Tibial nerve (tissue), 4 donors: ENCODE results near the gene CCDC150. TPM values are rescaled to one million over a fixed set of nuclear protein-coding genes. Genes with fewer than 3 reads are reported as not detected.

ENCODE experiments used
- DNase-seq, 2 donors: peaks; one replicate each; pipeline ENCODE4 v3.0.0-alpha.2; 2019; ENCODE audit warnings: low spot score in 2 of 2
- H3K27ac ChIP-seq, 4 donors: fragments of 200-600 bp; sonication (generic) in 3 of 4; one replicate each; pipeline ENCODE4 v1.5.1; 2017 to 2019; ENCODE audit warnings: mild to moderate bottlenecking in 1 of 4
- H3K27me3 ChIP-seq, 2 donors: fragments of 200-600 bp; sonication (generic) in 1 of 2; one replicate each; pipeline versions ENCODE4 v1.5.1 to v1.6.0; 2017 to 2019
- H3K36me3 ChIP-seq, 3 donors: fragments of 200-600 bp; sonication (generic); one replicate each; pipeline ENCODE4 v1.5.1; 2018 to 2019
- H3K4me1 ChIP-seq, 4 donors: fragments of 200-600 bp; sonication (generic) in 3 of 4; one replicate each; pipeline ENCODE4 v1.5.1; 2017 to 2019
- H3K4me3 ChIP-seq, 4 donors: fragments of 200-600 bp; sonication (generic) in 3 of 4; one replicate each; pipeline ENCODE4 v1.5.1; 2017 to 2019; ENCODE audit warnings: mild to moderate bottlenecking in 1 of 4, moderate library complexity in 1 of 4
- H3K9me3 ChIP-seq, 4 donors: fragments of 200-600 bp; sonication (generic) in 3 of 4; one replicate each; pipeline ENCODE4 v1.5.1; 2017 to 2019
- EP300 ChIP-seq, 2 donors: sonication (generic); formaldehyde crosslinking; IDR thresholded peaks; one replicate each; pipeline ENCODE4 v1.6.1; 2017; ENCODE audit warnings: antibody characterized with exemption in 2 of 2, mild to moderate bottlenecking in 1 of 2
- POLR2A ChIP-seq, 2 donors: fragments of 450-650 bp; IDR thresholded peaks; one replicate each; pipeline ENCODE4 v1.6.1; 2017; ENCODE audit warnings: antibody characterized with exemption in 2 of 2, mild to moderate bottlenecking in 2 of 2, moderate library complexity in 2 of 2
- WGBS, 2 donors: methylation state at CpG; one replicate each; pipeline ENCODE4 v1.1.5; 2018; 5-methylcytosine and 5-hydroxymethylcytosine counted together
- total RNA-seq, 4 donors: library from RNA; depleted of rRNA; stranded (reverse); fragments of >200 nt; gene quantifications; one replicate each; pipeline ENCODE4 v1.1.0, GENCODE V29; 2016
- TF ChIP-seq, protein P1 (sequence below), 5 experiments: fragments of 200-600 bp in 3 of 5; fragments of 450-650 bp in 2 of 5; sonication (generic) in 3 of 5; IDR thresholded peaks; one replicate each; pipeline ENCODE4 v1.5.1; 2016 to 2019; ENCODE audit warnings: antibody characterized with exemption in 5 of 5, mild to moderate bottlenecking in 3 of 5, moderate library complexity in 2 of 5

Gene CCDC150
- total RNA-seq, 4 donors from 2014 or later: 1.8 to 3.5 (median 2.5) TPM

DNA sequence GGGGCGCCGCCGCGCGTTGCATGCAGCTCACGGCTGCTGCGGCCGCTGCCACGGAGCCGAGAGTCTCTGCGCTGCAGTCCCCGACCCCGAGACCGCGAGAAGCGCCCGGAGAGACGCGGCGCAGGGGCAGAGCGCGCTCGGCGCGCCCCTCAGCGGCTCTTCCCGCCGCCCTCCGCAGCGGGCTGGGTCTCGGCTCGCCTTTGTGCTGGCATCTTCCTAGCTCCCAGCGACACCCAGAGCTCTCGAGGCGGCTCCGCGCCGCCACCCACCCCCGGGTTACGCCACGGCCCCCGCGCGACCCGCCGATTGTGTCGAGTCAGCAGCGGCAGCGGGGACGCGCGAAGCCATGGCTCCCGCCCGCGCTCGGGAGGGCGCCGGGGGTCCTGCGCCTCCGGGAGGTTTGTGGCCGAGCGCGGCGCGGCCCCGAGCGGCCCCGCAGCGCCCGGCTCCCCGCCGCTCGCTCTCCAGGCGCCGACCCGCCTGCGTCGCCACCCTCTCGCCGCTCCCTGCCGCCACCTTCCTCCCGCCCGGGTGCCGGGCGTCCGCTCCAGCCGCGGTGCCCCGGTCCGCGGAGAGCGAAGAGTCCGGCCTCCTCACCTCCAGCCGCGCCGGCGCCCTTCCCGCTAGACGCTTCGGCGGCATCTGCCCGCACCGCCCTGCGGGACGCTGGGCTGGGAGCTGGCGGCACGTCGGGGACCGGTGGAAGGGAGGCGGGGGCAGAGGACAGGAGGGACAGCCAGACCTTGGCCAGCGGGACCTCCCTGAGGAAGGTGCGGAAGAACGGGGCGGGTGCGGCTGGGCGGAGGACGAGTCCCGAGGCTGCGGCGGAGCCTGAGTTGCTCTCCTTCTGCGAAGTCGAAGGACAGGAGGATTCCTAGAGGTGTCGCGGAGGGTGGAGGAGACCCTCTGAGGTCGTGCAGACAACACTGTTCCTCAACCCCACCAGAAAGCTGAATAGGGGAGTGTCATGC, 46.3 kb upstream of the CCDC150 start, which contains the start of gene HECW2:
HECW2 (minus strand) TSS at position 644 of the 971 bp plus-strand sequence.
- peak within 1 kb of the TSS; percentile 52 to 83 (median 68) for H3K27ac ChIP-seq
- TF ChIP-seq EP300 (IDR thresholded peaks at IDR 0.05): no peak
- TF ChIP-seq POLR2A (IDR thresholded peaks at IDR 0.05): no peak
- TF ChIP-seq, protein P1, sequence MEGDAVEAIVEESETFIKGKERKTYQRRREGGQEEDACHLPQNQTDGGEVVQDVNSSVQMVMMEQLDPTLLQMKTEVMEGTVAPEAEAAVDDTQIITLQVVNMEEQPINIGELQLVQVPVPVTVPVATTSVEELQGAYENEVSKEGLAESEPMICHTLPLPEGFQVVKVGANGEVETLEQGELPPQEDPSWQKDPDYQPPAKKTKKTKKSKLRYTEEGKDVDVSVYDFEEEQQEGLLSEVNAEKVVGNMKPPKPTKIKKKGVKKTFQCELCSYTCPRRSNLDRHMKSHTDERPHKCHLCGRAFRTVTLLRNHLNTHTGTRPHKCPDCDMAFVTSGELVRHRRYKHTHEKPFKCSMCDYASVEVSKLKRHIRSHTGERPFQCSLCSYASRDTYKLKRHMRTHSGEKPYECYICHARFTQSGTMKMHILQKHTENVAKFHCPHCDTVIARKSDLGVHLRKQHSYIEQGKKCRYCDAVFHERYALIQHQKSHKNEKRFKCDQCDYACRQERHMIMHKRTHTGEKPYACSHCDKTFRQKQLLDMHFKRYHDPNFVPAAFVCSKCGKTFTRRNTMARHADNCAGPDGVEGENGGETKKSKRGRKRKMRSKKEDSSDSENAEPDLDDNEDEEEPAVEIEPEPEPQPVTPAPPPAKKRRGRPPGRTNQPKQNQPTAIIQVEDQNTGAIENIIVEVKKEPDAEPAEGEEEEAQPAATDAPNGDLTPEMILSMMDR (IDR thresholded peaks at IDR 0.05): no peak
- peaks cover 0 to 7% of the 10 kb centered on the region in 2 donors for H3K27me3 ChIP-seq
- no peaks in the 10 kb centered on the region for H3K9me3 ChIP-seq
- no peaks in the 10 kb centered on the region for H3K36me3 ChIP-seq
- no peak for DNase-seq
- 1 to 2% methylated on average over 38 to 75 of the region's 125 CpGs for WGBS, 2 donors
- peak within 1 kb of the TSS; percentile 61 to 86 (median 67) for H3K4me3 ChIP-seq
- peaks cover 0 to 24% (median 0%) of the 10 kb centered on the region in 4 donors for H3K4me1 ChIP-seq

- no peak for DNase-seq
- 26 to 47% methylated on average over 6 of the region's 6 CpGs for WGBS, 2 donors
- Histone ChIP-seq H3K27me3 (peaks cover 0 to 7% of the 10 kb centered on the region in 2 donors), H3K4me1 (peaks cover 0 to 24% (median 0%) of the 10 kb centered on the region in 4 donors), H3K9me3 (no peaks in the 10 kb centered on the region), H3K4me3 (peak overlapping the region in 3 of 4 donors; percentile 63 to 86 (median 68)), H3K27ac (peak overlapping the region in 1 of 4 donors; percentile 76), H3K36me3 (no peaks in the 10 kb centered on the region)
- TF ChIP-seq EP300 (IDR thresholded peaks at IDR 0.05) (no peak), POLR2A (IDR thresholded peaks at IDR 0.05) (no peak)
- TF ChIP-seq, protein P1 (IDR thresholded peaks at IDR 0.05): no peak
Measured at GRCh38 chr2:196594158-196594557, 45.4 kb upstream of the CCDC150 start.

- TF ChIP-seq POLR2A (IDR thresholded peaks at IDR 0.05) (no peak), EP300 (IDR thresholded peaks at IDR 0.05) (no peak)
- TF ChIP-seq, protein P1 (IDR thresholded peaks at IDR 0.05): no peak
Measured at GRCh38 chr2:196597531-196597930, 42.0 kb upstream of the CCDC150 start.

GRCh38 chr2:196598412-196598811, 41.1 kb upstream of the CCDC150 start:
- peaks cover 0 to 5% of the 10 kb centered on the region in 2 donors for H3K27me3 ChIP-seq
- peaks cover 0 to 11% (median 0%) of the 10 kb centered on the region in 4 donors for H3K4me1 ChIP-seq
- no peak overlapping the region for H3K27ac ChIP-seq
- no peak overlapping the region for H3K4me3 ChIP-seq
- no peaks in the 10 kb centered on the region for H3K9me3 ChIP-seq
- WGBS, 2 donors: 73 to 78% methylated on average over 5 of the region's 5 CpGs
- DNase-seq: no peak
- H3K36me3 ChIP-seq: no peaks in the 10 kb centered on the region
- TF ChIP-seq POLR2A (IDR thresholded peaks at IDR 0.05): no peak
- TF ChIP-seq, protein P1 (IDR thresholded peaks at IDR 0.05): no peak
- no peak for TF ChIP-seq EP300 (IDR thresholded peaks at IDR 0.05)

More at GRCh38 chr2:196597531-196597930, 42.0 kb upstream of the CCDC150 start:
- Histone ChIP-seq H3K4me1 (peaks cover 0 to 12% (median 0%) of the 10 kb centered on the region in 4 donors), H3K27ac (no peak overlapping the region), H3K4me3 (no peak overlapping the region), H3K9me3 (no peaks in the 10 kb centered on the region), H3K27me3 (peaks cover 0 to 7% of the 10 kb centered on the region in 2 donors), H3K36me3 (no peaks in the 10 kb centered on the region)
- no peak for DNase-seq
- WGBS, 2 donors: 90 to 93% methylated on average over 6 of the region's 6 CpGs

GRCh38 chr2:196598846-196599245, 40.7 kb upstream of the CCDC150 start:
- Histone ChIP-seq H3K4me1 (peaks cover 0 to 7% (median 0%) of the 10 kb centered on the region in 4 donors), H3K27me3 (peaks cover 0 to 1% of the 10 kb centered on the region in 2 donors), H3K36me3 (no peaks in the 10 kb centered on the region), H3K27ac (no peak overlapping the region), H3K9me3 (no peaks in the 10 kb centered on the region), H3K4me3 (no peak overlapping the region)
- TF ChIP-seq, protein P1 (IDR thresholded peaks at IDR 0.05): no peak
- TF ChIP-seq POLR2A (IDR thresholded peaks at IDR 0.05): no peak
- TF ChIP-seq EP300 (IDR thresholded peaks at IDR 0.05): no peak
- no peak for DNase-seq
